Cardiac muscle cell (in vitro differentiated cells and primary cell): ENCODE data around the gene NIN. TPM values are rescaled to one million over a fixed set of nuclear protein-coding genes. Genes with fewer than 3 reads are reported as not detected.

Source experiments
- DNase-seq, 2 donors: peaks; one replicate each; pipeline versions ENCODE4 v3.0.0 to v3.0.0-alpha.2; 2010 to 2017; ENCODE audit warnings: low read depth in 1 of 2, low spot score in 1 of 2
- H3K27ac ChIP-seq: fragments of 200-600 bp; sonication (generic); 2 replicates; pipeline ENCODE4 v1.5.1; 2016
- H3K27me3 ChIP-seq: fragments of 200-600 bp; sonication (generic); 2 replicates; pipeline ENCODE4 v1.6.0; 2016; ENCODE audit warnings: control low read depth
- H3K36me3 ChIP-seq: fragments of 200-600 bp; sonication (generic); 2 replicates; pipeline ENCODE4 v1.5.1; 2016; ENCODE audit warnings: control low read depth
- H3K4me1 ChIP-seq: fragments of 200-600 bp; sonication (generic); 2 replicates; pipeline ENCODE4 v1.8.1; 2017; ENCODE audit warnings: low read depth, mild to moderate bottlenecking, mixed run types
- H3K4me3 ChIP-seq: fragments of 200-600 bp; sonication (generic); 2 replicates; pipeline ENCODE4 v1.5.1; 2016; ENCODE audit warnings: mild to moderate bottlenecking
- H3K9me3 ChIP-seq: fragments of 200-600 bp; sonication (generic); 2 replicates; pipeline ENCODE4 v1.5.1; 2017; ENCODE audit warnings: low read depth, mild to moderate bottlenecking, control low read depth
- polyA plus RNA-seq: library from polyadenylated mRNA; unstranded; fragments of >200 nt; fragmentation: Nextera tagmentation; extraction: Ambion mirVana; gene quantifications from 2 replicates; pipeline ENCODE4 v1.2.1, GENCODE V29; 2016
- total RNA-seq: library from RNA; depleted of rRNA; stranded (reverse); fragments of >200 nt; gene quantifications from 2 replicates; pipeline ENCODE4 v1.2.3, GENCODE V29; 2016
- TF ChIP-seq, protein P1 (sequence below): IDR thresholded peaks from 2 replicates; pipeline ENCODE4 v1.5.1; 2012; ENCODE audit warnings: low read depth, mild to moderate bottlenecking, low read length

NIN gene
- total and polyA plus RNA-seq, 2 experiments from 2014 or later = 12.1 to 35.5 TPM

DNA sequence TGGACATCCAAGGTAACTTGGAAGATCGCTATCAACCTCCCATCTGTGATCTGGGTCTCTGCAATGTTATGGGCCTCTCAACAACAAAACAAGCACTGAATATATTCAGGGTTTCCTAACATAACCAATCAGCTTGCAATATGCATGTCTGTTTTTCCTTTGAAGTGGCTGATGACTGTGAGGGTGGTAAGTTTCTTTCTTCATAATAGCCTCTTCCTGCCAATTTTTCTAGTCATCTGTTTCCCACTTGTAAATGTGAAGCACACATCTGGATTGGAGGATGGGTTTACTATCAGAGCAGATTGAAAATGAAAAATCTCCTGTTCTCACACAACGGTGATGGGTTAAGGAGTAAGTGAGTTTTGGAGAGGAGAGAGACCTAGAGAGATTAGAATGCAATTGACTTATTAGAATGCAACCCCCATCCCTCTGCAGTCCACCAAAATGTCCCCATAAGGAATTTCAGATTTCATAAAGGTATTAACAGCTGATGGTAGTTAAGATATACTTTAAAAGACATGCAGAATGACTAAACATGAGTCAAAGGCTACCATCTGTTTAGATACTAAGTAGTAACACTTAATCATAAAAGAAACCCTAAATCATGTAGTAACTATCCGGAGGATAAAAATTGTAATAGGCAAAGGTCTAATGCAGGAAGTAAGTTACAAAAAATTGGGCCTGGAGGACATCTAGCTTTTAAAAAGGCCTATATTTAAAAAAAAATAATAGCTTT, 104.4 kb downstream of the NIN start:
- peak in 1 of 2 donors; percentile 68 for DNase-seq
- TF ChIP-seq, protein P1, sequence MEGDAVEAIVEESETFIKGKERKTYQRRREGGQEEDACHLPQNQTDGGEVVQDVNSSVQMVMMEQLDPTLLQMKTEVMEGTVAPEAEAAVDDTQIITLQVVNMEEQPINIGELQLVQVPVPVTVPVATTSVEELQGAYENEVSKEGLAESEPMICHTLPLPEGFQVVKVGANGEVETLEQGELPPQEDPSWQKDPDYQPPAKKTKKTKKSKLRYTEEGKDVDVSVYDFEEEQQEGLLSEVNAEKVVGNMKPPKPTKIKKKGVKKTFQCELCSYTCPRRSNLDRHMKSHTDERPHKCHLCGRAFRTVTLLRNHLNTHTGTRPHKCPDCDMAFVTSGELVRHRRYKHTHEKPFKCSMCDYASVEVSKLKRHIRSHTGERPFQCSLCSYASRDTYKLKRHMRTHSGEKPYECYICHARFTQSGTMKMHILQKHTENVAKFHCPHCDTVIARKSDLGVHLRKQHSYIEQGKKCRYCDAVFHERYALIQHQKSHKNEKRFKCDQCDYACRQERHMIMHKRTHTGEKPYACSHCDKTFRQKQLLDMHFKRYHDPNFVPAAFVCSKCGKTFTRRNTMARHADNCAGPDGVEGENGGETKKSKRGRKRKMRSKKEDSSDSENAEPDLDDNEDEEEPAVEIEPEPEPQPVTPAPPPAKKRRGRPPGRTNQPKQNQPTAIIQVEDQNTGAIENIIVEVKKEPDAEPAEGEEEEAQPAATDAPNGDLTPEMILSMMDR = no peak
- H3K27me3 ChIP-seq = no peaks in the 10 kb centered on the region
- no peak overlapping the region for H3K4me3 ChIP-seq
- H3K36me3 ChIP-seq = peaks cover 41% of the 10 kb centered on the region
- H3K4me1 ChIP-seq = peaks cover 6% of the 10 kb centered on the region
- no peaks in the 10 kb centered on the region for H3K9me3 ChIP-seq
- no peak overlapping the region for H3K27ac ChIP-seq

DNA sequence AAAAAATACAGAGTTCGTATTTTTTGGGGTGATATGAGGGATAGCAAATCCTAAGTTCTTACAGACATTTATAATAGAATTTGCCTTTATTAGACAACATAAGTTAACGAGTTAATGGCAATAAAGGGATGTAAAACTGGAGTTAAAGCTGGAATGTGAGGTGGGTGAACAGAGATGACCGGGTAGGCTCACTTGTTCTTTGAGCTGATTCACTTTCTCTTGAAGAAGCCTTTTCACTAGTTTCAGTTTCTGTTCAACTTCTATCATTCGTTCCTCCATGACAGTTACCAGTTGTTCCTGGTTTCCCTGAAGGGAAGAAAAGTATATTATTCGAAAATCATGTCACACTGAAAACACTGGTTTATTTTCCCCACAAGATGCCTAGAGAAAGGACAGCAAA, 105.2 kb downstream of the NIN start:
- H3K27me3 ChIP-seq = no peaks in the 10 kb centered on the region
- peaks cover 40% of the 10 kb centered on the region for H3K36me3 ChIP-seq
- TF ChIP-seq, protein P1 = no peak
- H3K9me3 ChIP-seq = no peaks in the 10 kb centered on the region
- peaks cover 6% of the 10 kb centered on the region for H3K4me1 ChIP-seq
- no peak overlapping the region for H3K27ac ChIP-seq
- H3K4me3 ChIP-seq = no peak overlapping the region
- DNase-seq = no peak

DNA sequence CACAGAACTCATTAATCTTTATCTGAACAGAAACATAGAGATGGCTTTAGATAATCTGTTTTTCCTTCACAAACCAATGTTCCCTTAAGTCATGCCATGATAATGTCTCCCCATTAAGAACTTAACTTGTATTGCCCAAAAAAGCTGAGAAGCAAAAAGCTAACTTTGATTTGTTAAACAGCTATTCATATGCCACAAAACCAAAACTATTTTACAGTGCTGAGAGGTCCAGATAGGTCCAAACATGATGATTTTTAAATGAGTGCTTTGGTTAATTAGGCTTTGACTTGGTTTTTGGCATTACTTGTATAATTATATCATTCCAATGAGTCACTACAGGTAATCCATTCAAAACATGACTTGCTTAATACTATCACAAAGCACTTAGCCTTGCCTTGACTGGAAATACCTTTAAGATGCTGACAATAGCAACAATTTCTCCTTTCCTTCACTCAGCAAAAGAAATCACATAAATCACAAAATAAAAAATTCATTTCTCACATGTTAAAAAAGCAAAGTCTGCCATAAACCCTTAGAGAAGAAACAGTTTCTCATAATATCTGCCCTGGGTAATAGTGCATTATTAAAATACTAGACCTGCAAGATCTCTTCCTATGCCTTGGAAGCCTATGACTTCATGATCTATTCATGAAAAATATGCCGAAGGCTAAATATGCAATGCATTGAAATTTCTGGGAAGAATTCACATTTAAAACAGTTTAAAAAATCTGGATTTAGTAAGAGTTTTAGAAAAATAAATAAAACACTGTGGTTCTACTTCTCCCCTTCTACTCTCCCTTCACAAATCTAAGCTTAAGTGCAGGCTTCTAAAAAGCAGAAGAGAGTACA, 110.8 kb downstream of the NIN start:
- Histone ChIP-seq H3K9me3 (no peaks in the 10 kb centered on the region), H3K4me1 (peaks cover 6% of the 10 kb centered on the region), H3K36me3 (peaks cover 3% of the 10 kb centered on the region), H3K4me3 (no peak overlapping the region), H3K27ac (no peak overlapping the region), H3K27me3 (no peaks in the 10 kb centered on the region)
- TF ChIP-seq, protein P1 = no peak
- no peak for DNase-seq

DNA sequence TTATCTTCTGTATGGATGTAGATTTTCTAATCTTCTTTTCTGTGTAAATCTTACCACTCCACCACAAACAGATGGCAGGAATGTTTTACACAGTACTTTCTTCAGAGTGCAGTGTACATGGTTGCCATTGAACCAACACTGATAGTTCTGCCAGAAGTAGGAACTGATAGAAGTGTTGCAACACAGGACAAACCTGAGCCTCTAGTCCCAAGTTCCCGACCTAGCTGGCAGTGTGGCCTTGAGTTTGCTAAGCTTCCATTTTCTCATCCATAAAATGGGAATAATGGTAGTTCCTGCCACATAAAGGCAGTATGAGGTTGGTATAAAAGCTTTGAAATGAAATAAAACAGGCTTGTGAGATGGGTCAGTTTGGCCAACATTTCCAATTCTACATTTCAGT, 112.0 kb downstream of the NIN start:
- TF ChIP-seq, protein P1 = no peak
- Histone ChIP-seq H3K36me3 (no peaks in the 10 kb centered on the region), H3K4me1 (peaks cover 3% of the 10 kb centered on the region), H3K27ac (no peak overlapping the region), H3K4me3 (no peak overlapping the region), H3K27me3 (no peaks in the 10 kb centered on the region), H3K9me3 (no peaks in the 10 kb centered on the region)
- DNase-seq = no peak

DNA sequence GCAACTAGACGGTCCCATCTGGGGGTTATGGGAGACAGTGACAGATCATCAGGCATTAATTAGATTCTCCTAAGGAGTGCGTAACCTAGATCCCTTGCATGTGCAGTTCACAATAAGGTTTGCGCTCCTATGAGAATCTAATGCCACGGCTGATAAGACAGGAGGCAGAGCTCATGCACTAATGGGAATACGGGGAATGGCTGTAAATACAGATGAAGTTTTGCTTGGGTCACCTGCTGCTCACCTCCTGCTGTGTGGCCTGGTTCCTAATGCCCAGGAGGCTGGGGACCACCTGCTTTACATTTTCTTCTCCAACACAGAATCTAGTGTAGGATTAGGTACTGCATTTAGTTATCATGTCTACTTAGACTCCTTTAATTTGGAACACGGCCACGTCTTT, 113.2 kb downstream of the NIN start:
- Histone ChIP-seq H3K4me3 (no peak overlapping the region), H3K4me1 (no peaks in the 10 kb centered on the region), H3K27ac (no peak overlapping the region), H3K27me3 (no peaks in the 10 kb centered on the region), H3K9me3 (no peaks in the 10 kb centered on the region), H3K36me3 (no peaks in the 10 kb centered on the region)
- no peak for DNase-seq
- TF ChIP-seq, protein P1 = no peak
